HepG2 (cell line): ENCODE data around the gene ACOT6. TPM values are rescaled to one million over a fixed set of nuclear protein-coding genes. Genes with fewer than 3 reads are reported as not detected.

Source experiments
- ATAC-seq: fragments of 200-7000 bp; cut with Tn5 transposase; 3 replicates; pipeline ENCODE4 v1.9.1; 2020; ENCODE audit warnings: mild to moderate bottlenecking, moderate library complexity
- BruUV-seq: library from RNA; stranded (reverse); fragments of 400-500 nt; replicated peaks from 2 replicates; lab custom pipeline; 2021; lab: Mats Ljungman, UMichigan
- CTCF ChIA-PET: fragments of 300-600 bp; formaldehyde crosslinking; extraction: SDS; loops from one replicate; lab custom pipeline; 2021; ENCODE audit warnings: low total read pairs, inconsistent platforms, low intra/inter-chr PET ratio; lab: Yijun Ruan, JAX
- POLR2A ChIA-PET: fragments of 350-600 bp; sonication (Branson Sonifier 250); formaldehyde crosslinking; loops from one replicate; lab custom pipeline; 2020; ENCODE audit warnings: antibody characterized with exemption, inconsistent platforms; lab: Yijun Ruan, JAX
- DNase-seq: peaks from one replicate; pipeline ENCODE4 v3.0.0-alpha.2; 2015; ENCODE audit warnings: low spot score
- FAIRE-seq: peaks from 3 replicates; lab custom pipeline; 2011; peaks lifted over from hg19 to GRCh38; lab: Jason Lieb, UNC
- H2AFZ ChIP-seq: one replicate; pipeline ENCODE4 v1.6.1; 2011; ENCODE audit warnings: low read length, inconsistent platforms
- H3K27ac ChIP-seq: fragments of 300-600 bp; 3 replicates; pipeline ENCODE4 v1.8.0; 2011; ENCODE audit warnings: mixed run types, mild to moderate bottlenecking, mixed read lengths, low read length, inconsistent platforms; ENCODE audit not compliant: insufficient read depth; ENCODE audit errors: extremely low read length
- H3K27me3 ChIP-seq, 2 experiments: fragments of 200-600 bp in 1 of 2; 2 replicates in 1 of 2; 3 replicates in 1 of 2; pipeline versions ENCODE4 v1.6.0 to v1.8.0; 2011; ENCODE audit warnings: low read length in 2 of 2, mild to moderate bottlenecking in 2 of 2, moderate library complexity in 2 of 2, inconsistent platforms in 1 of 2; ENCODE audit not compliant: insufficient read depth in 2 of 2, control insufficient read depth in 1 of 2
- H3K36me3 ChIP-seq, 2 experiments: fragments of 200-600 bp in 1 of 2; replicated peaks in 1 of 2; 2 replicates in 1 of 2; 3 replicates in 1 of 2; pipeline versions ENCODE4 v1.5.1 to v1.8.0; 2011; ENCODE audit warnings: low read length in 2 of 2, inconsistent platforms in 1 of 2; ENCODE audit not compliant: insufficient read depth in 2 of 2, control insufficient read depth in 1 of 2
- H3K4me1 ChIP-seq: 2 replicates; pipeline ENCODE4 v1.5.1; 2012; ENCODE audit warnings: low read length, inconsistent platforms; ENCODE audit not compliant: insufficient read depth
- H3K4me2 ChIP-seq: 2 replicates; pipeline ENCODE4 v1.6.0; 2011; ENCODE audit warnings: low read depth, low read length, inconsistent platforms
- H3K4me3 ChIP-seq, 3 experiments: fragments of 200-600 bp in 1 of 3; sonication (generic), shearing (Covaris generic) in 1 of 3; replicated peaks in 1 of 3; 2 replicates each; pipeline ENCODE4 v1.5.1; 2011 to 2016; ENCODE audit warnings: low read length in 3 of 3, inconsistent platforms in 2 of 3, low read depth in 2 of 3, mild to moderate bottlenecking in 2 of 3, control low read depth in 1 of 3, mixed read lengths in 1 of 3; ENCODE audit not compliant: insufficient read depth in 1 of 3
- H3K79me2 ChIP-seq: one replicate; pipeline ENCODE4 v1.6.1; 2011; ENCODE audit warnings: low read length, inconsistent platforms; ENCODE audit not compliant: insufficient read depth
- H3K9ac ChIP-seq: 2 replicates; pipeline ENCODE4 v1.6.0; 2011; ENCODE audit warnings: mild to moderate bottlenecking, low read depth, low read length, inconsistent platforms; ENCODE audit not compliant: insufficient read depth
- H3K9me3 ChIP-seq: 2 replicates; pipeline ENCODE4 v1.5.1; 2012; ENCODE audit warnings: mild to moderate bottlenecking, low read length
- H4K20me1 ChIP-seq: 2 replicates; pipeline ENCODE4 v1.6.0; 2011; ENCODE audit warnings: inconsistent platforms, mild to moderate bottlenecking, low read length, moderate library complexity; ENCODE audit not compliant: insufficient read depth
- ETV5 ChIP-seq: IDR thresholded peaks from 2 replicates; pipeline ENCODE4 v1.6.1; 2018; ENCODE audit warnings: missing biosample characterization, missing genetic modification reagents, inconsistent platforms, borderline replicate concordance
- HNRNPK ChIP-seq: fragments of 200-400 bp; formaldehyde crosslinking; IDR thresholded peaks from 2 replicates; pipeline ENCODE4 v1.6.1; 2018; ENCODE audit warnings: low read length, low read depth, moderate library complexity, mild to moderate bottlenecking; ENCODE audit not compliant: poor library complexity, severe bottlenecking
- MAFK ChIP-seq, 2 experiments: IDR thresholded peaks in 1 of 2; conservative IDR thresholded peaks in 1 of 2; 2 replicates each; pipeline ENCODE4 v1.6.1; 2011; ENCODE audit warnings: improper control_type of control experiment in 2 of 2, low read length in 2 of 2
- PHF20 ChIP-seq: sonication (generic); formaldehyde crosslinking; IDR thresholded peaks from 2 replicates; pipeline ENCODE4 v1.5.0; 2020; ENCODE audit warnings: mild to moderate bottlenecking, missing genetic modification reagents
- PTBP1 ChIP-seq: fragments of 200-400 bp; formaldehyde crosslinking; IDR thresholded peaks from 2 replicates; pipeline ENCODE4 v1.6.1; 2018; ENCODE audit warnings: low read length, low read depth; ENCODE audit not compliant: poor library complexity, severe bottlenecking
- WGBS: methylation state at CpG from one replicate; pipeline ENCODE4 v1.1.6; 2017; ENCODE audit warnings: low lambda C conversion rate; 5-methylcytosine and 5-hydroxymethylcytosine counted together
- in situ Hi-C: cut with HindIII; loops from 2 replicates; pipeline ENCODE4 v1.10.0; 2017; ENCODE audit warnings: low pct_unique_long_range_greater_than_20kb; ENCODE audit not compliant: extremely low pct_ligation_motif_present
- intact Hi-C: fragments of 100-400 bp; cut with micrococcal nuclease; formaldehyde crosslinking; loops from one replicate; pipeline ENCODE4 v1.10.0; 2022; ENCODE audit not compliant: unreplicated experiment
- polyA plus RNA-seq, 8 experiments: library from polyadenylated mRNA; depleted of rRNA in 3 of 8; stranded (reverse) in 7 of 8; unstranded in 1 of 8; fragments of >200 nt; fragmentation: Illumina TruSeq in 4 of 8; extraction: Trizol in 4 of 8; gene quantifications; 2 replicates each; pipeline versions ENCODE4 v1.2.1 to v1.2.3, GENCODE V29; 2011 to 2016; ENCODE audit warnings: low read depth in 4 of 8, missing spikeins in 1 of 8, mixed read lengths in 1 of 8; ENCODE audit not compliant: insufficient read depth in 1 of 8
- total RNA-seq, 5 experiments: library from RNA; depleted of rRNA; stranded (reverse); fragments of >200 nt; fragmentation: Illumina TruSeq; extraction: Trizol; gene quantifications; 2 replicates each; pipeline ENCODE4 v1.2.3, GENCODE V29; 2016; ENCODE audit warnings: low read depth in 1 of 5

The ACOT6 gene
- total and polyA plus RNA-seq, 2 of the 13 experiments (the other 11 are each of a cell fraction or from before 2014, with no cell fraction given) = 0.15 to 0.27 TPM

GRCh38 chr14:73619524-73619923 is 7.2 kb downstream of the ACOT6 start:
- CTCF ChIA-PET = no interaction called here
- DNase-seq = no peak
- Histone ChIP-seq H3K4me2 (no peak overlapping the region), H3K27me3 (no peaks in the 10 kb centered on the region), H3K36me3 (no peaks in the 10 kb centered on the region), H3K4me1 (peaks cover 29% of the 10 kb centered on the region), H3K79me2 (no peaks in the 10 kb centered on the region), H3K27ac (no peak overlapping the region), H3K9me3 (no peaks in the 10 kb centered on the region), H4K20me1 (no peaks in the 10 kb centered on the region), H3K4me3 (no peak overlapping the region), H2AFZ (no peak overlapping the region), H3K9ac (no peak overlapping the region)
- no peak for FAIRE-seq
- BruUV-seq = no TSS peak
- intact Hi-C loops = no loop called here
- in situ Hi-C loops = no loop called here
- 27% methylated on average over 1 of the region's 1 CpG for WGBS
- no peak for ATAC-seq
- POLR2A ChIA-PET = interaction anchor here (1.5 kb wide), 1 partner anchor 11 kb away, joined by 3 read pairs; no protein-coding TSS in a partner anchor
- peak; percentile 1 to 22; a peak in 2 of 4 replicates for TF ChIP-seq MAFK (conservative IDR thresholded peaks at IDR 0.05 in 1 of 2, IDR thresholded peaks at IDR 0.05 in 1 of 2; ENCODE audit: low read length in 2 of 2)
- TF ChIP-seq PHF20 (CRISPR knock-in tag) = no peak
- no peak for TF ChIP-seq ETV5 (CRISPR knock-in tag)

DNA sequence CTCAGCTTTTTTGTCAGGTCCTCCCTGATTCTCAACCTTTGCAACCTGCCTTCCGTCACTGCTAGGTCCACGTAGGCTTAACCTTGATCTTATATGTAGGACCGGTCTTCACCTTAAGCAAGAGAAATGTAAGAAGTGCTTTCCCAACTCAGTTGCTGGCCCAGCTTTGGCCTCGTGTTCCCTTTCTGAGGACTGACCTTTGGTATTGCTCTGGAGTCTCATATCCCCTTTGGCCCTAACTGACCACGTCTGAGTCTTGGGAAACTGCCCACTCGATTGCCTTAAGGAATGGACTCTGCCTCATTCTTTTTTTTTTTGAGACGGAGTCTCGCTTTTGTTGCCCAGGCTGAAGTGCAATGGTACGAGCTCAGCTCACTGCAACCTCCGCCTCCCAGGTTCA is 8.0 kb downstream of the ACOT6 start:
- Histone ChIP-seq H3K36me3 (no peaks in the 10 kb centered on the region), H3K9ac (no peak overlapping the region), H3K27me3 (no peaks in the 10 kb centered on the region), H3K4me3 (no peak overlapping the region), H4K20me1 (no peaks in the 10 kb centered on the region), H3K4me2 (peak overlapping the region; percentile 10; the same call in 1 of the 2 replicates), H3K4me1 (peaks cover 28% of the 10 kb centered on the region), H3K79me2 (no peaks in the 10 kb centered on the region), H2AFZ (no peak overlapping the region), H3K27ac (no peak overlapping the region), H3K9me3 (no peaks in the 10 kb centered on the region)
- DNase-seq = no peak
- FAIRE-seq = no peak
- intact Hi-C loops = no loop called here
- WGBS = 23% methylated on average over 10 of the region's 10 CpGs
- POLR2A ChIA-PET = interaction anchor here (1.5 kb wide), 1 partner anchor 10 kb away, joined by 3 read pairs; no protein-coding TSS in a partner anchor
- no TSS peak for BruUV-seq
- in situ Hi-C loops = no loop called here
- no peak for ATAC-seq
- TF ChIP-seq PTBP1 = no peak
- no peak for TF ChIP-seq HNRNPK
- TF ChIP-seq, all 625 proteins: peak for 0
- CTCF ChIA-PET = no interaction called here
